Measurements from ENCODE around the gene PLAC9.

DNA sequence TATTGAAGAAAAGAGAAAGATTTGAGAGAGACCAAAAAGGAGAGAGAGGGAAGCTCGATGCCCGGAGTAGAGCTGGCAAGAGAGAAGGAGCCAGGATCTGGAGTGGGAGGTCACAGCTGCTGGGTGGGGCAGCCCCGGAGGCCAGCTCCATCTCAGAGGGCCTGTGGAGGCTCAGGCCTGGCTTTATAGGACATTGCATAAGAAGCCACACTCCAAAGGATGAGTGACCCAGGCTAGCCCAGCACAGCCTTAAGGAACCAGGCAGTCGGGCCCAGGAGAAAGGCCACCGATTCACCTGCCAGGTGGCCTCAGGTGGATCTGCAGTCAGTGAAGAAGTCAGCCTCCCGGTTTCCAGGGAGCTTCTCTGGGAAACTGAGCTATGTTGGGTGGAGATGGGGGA is 676 bp downstream of the PLAC9 start:
- TF ChIP-seq EZH2 (IDR thresholded peaks at IDR 0.05; ENCODE audit: insufficient read depth, low read length): no peak
- TF ChIP-seq, protein P1, sequence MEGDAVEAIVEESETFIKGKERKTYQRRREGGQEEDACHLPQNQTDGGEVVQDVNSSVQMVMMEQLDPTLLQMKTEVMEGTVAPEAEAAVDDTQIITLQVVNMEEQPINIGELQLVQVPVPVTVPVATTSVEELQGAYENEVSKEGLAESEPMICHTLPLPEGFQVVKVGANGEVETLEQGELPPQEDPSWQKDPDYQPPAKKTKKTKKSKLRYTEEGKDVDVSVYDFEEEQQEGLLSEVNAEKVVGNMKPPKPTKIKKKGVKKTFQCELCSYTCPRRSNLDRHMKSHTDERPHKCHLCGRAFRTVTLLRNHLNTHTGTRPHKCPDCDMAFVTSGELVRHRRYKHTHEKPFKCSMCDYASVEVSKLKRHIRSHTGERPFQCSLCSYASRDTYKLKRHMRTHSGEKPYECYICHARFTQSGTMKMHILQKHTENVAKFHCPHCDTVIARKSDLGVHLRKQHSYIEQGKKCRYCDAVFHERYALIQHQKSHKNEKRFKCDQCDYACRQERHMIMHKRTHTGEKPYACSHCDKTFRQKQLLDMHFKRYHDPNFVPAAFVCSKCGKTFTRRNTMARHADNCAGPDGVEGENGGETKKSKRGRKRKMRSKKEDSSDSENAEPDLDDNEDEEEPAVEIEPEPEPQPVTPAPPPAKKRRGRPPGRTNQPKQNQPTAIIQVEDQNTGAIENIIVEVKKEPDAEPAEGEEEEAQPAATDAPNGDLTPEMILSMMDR (IDR thresholded peaks at IDR 0.05; ENCODE audit: insufficient read depth, low read depth, low read length): no peak

Data from astrocyte (in vitro differentiated cells and primary cell).